Measurements from ENCODE around the gene TMCC1. TPM values are rescaled to one million over a fixed set of nuclear protein-coding genes. Genes with fewer than 3 reads are reported as not detected.
"Not testable (repeated sequence)": the region's sequence is repeated elsewhere in the genome, so short reads cannot be mapped to it uniquely, and the experiment has no call there.

TMCC1 gene
- total RNA-seq, 1 donor from 2014 or later: 25.9 TPM

DNA sequence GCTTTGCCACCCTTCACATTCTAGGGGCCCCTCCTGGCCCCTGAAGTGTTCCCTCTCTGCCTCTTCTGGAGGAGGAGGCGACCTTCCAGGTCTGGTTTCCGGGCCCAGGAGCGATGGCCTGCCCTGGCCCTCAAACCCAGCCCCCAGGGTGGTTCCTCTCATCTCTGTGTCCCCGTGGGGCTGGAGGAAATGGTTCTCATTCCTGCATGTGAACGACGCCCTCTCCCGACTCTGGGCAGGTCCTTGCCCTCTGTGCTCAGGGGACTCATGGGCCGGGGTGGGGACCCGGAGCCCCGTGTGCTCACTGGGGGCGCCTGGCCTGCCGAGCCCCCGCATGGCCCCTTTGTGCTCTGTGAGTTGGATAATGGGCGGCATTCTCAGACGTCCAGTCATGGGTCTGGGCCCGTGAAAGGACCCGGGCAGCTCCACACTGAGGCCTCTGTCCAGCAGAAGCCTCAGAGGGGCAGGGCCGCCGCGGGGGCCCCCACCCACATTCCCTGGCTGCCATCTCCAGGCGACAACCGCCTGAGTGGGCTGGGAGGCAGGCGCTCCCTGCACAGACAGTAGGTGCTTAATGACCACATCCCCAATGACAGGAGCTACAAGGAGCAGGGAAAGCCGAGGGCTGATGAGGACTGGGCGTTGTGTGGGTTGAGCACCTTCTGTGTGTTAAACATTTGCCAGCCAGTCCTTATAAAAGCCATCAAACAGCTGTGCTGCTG lies 281.5 kb downstream of the TMCC1 start:
- intact Hi-C loops (cut with micrococcal nuclease): no loop called here
- POLR2A ChIA-PET: no interaction called here
- H3K27me3 Mint-ChIP-seq: peaks cover 16% of the 10 kb centered on the region
- H3K4me1 Mint-ChIP-seq: peaks cover 4% of the 10 kb centered on the region
- DNase-seq (no peak), ATAC-seq (ENCODE audit: low read depth) (no peak)
- H3K27ac Mint-ChIP-seq: no peak overlapping the region
- CTCF ChIA-PET: interaction anchor here (1.0 kb wide), 1 partner anchor 122 kb away, joined by 3 read pairs; no protein-coding TSS in a partner anchor
- no peak overlapping the region for H3K4me3 Mint-ChIP-seq
- TF ChIP-seq, protein P1, sequence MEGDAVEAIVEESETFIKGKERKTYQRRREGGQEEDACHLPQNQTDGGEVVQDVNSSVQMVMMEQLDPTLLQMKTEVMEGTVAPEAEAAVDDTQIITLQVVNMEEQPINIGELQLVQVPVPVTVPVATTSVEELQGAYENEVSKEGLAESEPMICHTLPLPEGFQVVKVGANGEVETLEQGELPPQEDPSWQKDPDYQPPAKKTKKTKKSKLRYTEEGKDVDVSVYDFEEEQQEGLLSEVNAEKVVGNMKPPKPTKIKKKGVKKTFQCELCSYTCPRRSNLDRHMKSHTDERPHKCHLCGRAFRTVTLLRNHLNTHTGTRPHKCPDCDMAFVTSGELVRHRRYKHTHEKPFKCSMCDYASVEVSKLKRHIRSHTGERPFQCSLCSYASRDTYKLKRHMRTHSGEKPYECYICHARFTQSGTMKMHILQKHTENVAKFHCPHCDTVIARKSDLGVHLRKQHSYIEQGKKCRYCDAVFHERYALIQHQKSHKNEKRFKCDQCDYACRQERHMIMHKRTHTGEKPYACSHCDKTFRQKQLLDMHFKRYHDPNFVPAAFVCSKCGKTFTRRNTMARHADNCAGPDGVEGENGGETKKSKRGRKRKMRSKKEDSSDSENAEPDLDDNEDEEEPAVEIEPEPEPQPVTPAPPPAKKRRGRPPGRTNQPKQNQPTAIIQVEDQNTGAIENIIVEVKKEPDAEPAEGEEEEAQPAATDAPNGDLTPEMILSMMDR (IDR thresholded peaks at IDR 0.05): no peak
- H3K9me3 Mint-ChIP-seq: no peaks in the 10 kb centered on the region
- peaks cover under 1% of the 10 kb centered on the region for H3K36me3 Mint-ChIP-seq (ENCODE audit: low read depth)

DNA sequence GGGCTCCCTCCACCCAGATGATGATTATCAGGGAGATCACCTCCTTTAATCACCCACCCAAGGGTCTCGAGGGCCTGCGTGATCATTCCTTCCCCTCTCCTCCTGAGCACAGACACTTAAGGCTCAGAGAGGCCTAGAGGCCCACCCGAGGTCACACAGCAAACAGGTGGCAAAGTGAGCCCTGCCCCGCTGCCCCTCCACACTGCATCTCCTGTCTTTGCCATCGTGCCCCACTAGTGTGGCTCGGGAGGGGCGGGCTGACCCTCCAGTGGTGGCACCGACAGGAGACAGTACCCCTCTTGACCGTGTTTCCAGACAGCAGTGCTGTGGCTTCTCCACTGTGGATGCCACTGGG lies 282.1 kb downstream of the TMCC1 start:
- intact Hi-C loops (cut with micrococcal nuclease): no loop called here
- Mint-ChIP-seq H3K36me3 (ENCODE audit: low read depth) (peaks cover 2% of the 10 kb centered on the region), H3K4me1 (peaks cover 6% of the 10 kb centered on the region), H3K27ac (no peak overlapping the region), H3K9me3 (no peaks in the 10 kb centered on the region), H3K27me3 (peaks cover 17% of the 10 kb centered on the region), H3K4me3 (no peak overlapping the region)
- DNase-seq: no peak
- ChIA-PET CTCF (no interaction called here), POLR2A (no interaction called here)
- no peak for ATAC-seq (ENCODE audit: low read depth)
- TF ChIP-seq, protein P1 (IDR thresholded peaks at IDR 0.05): no peak

DNA sequence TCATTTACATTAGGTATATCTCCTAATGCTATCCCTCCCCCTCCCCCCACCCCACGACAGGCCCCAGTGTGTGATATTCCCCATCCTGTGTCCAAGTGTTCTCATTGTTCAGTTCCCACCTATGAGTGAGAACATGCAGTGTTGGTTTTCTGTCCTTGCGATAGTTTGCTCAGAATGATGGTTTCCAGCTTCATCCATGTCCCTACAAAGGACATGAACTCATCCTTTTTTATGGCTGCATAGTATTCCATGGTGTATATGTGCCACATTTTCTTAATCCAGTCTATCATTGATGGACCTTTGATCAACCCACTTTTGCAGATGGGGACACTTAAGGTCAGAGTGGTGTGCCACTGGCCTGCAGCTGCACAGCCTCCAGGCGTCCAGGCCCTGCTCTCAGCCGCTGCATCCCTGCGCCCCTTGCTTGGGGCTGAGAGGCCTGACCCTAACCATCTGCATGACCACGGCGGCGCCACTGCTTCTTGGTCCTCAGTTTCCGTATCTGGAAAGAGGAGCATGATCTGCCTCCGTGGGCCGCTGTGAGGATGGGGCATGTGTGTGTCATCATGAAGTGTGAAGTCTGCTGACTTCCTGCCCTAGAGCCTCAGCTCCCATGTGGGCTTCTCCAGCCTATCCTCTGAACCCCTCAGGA lies 282.6 kb downstream of the TMCC1 start:
- H3K27ac Mint-ChIP-seq: not testable (repeated sequence)

DNA sequence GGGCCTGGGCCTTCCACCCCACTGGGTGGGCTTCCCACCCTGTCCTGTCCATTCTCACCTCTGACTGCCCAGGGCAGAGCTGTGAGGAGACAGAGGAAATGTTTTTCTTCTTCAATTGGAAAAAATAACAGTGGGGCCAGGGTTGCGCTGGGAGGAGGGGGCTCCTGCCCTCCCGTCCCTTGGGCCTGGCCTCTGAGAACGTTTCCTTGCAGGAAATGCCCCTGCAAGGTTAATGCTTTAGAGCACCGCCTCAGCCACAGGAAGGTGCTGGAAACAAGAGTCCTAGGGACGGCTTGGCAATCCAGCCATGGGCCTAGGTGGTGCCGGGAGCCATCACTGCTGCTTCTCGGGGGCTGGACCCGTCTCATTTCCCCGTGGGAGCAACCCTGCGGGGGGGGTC lies 283.2 kb downstream of the TMCC1 start:
- no peak overlapping the region for H3K4me3 Mint-ChIP-seq
- DNase-seq (no peak), ATAC-seq (ENCODE audit: low read depth) (no peak)
- peaks cover 2% of the 10 kb centered on the region for H3K36me3 Mint-ChIP-seq (ENCODE audit: low read depth)
- H3K9me3 Mint-ChIP-seq: no peaks in the 10 kb centered on the region
- intact Hi-C loops (cut with micrococcal nuclease): no loop called here
- no peak overlapping the region for H3K27ac Mint-ChIP-seq
- TF ChIP-seq, protein P1 (IDR thresholded peaks at IDR 0.05): no peak
- CTCF ChIA-PET: no interaction called here
- POLR2A ChIA-PET: no interaction called here
- peaks cover 10% of the 10 kb centered on the region for H3K4me1 Mint-ChIP-seq
- peaks cover 20% of the 10 kb centered on the region for H3K27me3 Mint-ChIP-seq

More for the DNA sequence above, 282.6 kb downstream of the TMCC1 start:
- peaks cover 17% of the 10 kb centered on the region for H3K27me3 Mint-ChIP-seq
- POLR2A ChIA-PET; DNase-seq; intact Hi-C loops (cut with micrococcal nuclease); H3K36me3 Mint-ChIP-seq (ENCODE audit: low read depth); H3K9me3 Mint-ChIP-seq; CTCF ChIA-PET; H3K4me1 Mint-ChIP-seq; ATAC-seq (ENCODE audit: low read depth); H3K4me3 Mint-ChIP-seq: not testable (repeated sequence)

DNA sequence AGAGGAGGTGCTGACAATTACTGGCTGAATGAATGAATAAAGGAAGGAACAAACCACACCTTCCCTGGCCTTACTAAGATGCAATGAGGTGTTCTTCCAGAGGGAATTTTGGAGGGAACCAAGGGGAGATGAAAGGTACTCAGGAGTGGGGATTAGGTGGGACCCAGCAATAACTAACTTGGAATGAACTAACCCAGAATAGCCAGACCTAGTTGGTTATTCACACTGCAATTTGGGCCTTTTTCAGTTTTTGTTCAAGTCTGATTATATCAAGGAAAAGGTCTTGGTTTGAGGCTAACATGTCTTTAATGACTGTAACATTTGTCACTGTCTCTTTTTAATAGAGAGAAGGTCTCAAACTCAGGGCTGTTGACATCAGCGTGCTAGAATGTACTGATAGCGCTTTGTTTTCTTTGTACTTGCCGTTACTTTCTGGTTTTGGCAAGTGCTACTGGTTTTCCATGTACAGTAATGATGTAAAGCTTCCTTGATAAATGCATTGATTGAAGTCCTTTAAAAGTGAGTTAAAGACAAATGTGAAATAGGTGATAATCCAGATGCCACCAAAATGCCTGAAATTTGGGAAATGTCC lies 283.8 kb downstream of the TMCC1 start:
- Mint-ChIP-seq H3K4me3 (no peak overlapping the region), H3K9me3 (no peaks in the 10 kb centered on the region), H3K27ac (no peak overlapping the region), H3K36me3 (ENCODE audit: low read depth) (peaks cover 2% of the 10 kb centered on the region), H3K4me1 (peaks cover 10% of the 10 kb centered on the region), H3K27me3 (peaks cover 21% of the 10 kb centered on the region)
- DNase-seq (no peak), ATAC-seq (ENCODE audit: low read depth) (no peak)
- intact Hi-C loops (cut with micrococcal nuclease): no loop called here
- CTCF ChIA-PET: no interaction called here
- TF ChIP-seq, protein P1 (IDR thresholded peaks at IDR 0.05): no peak
- POLR2A ChIA-PET: no interaction called here

Measured in activated B cell treated with CpG ODN at 0.5 μM for 24 hours (primary cell).